Measurements from ENCODE around the gene FNDC5.

Gene FNDC5

DNA sequence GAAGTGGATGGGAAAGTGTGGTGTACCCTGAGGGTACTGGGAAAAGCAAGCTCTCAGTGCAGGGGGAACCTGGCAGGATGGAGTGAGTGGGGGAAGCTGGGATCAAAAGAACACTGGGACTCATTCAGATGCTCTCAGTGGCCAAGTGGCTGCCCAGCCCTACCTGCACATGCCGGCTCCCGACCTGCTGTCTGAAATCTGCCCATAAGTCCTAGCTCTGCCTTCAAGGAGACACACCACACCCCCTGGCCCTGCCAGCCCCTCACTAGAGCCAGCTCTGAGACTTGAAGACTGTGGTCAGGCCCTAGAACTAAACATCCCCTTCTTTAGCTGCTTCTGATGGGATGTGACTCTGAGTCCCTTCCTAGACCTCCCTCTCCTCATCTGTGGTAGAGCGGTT lies 28.2 kb upstream of the FNDC5 start:
- DNase-seq (ENCODE audit: low read depth): no peak
- no peak overlapping the region for H3K4me3 ChIP-seq (ENCODE audit: low read depth, low read length)

DNA sequence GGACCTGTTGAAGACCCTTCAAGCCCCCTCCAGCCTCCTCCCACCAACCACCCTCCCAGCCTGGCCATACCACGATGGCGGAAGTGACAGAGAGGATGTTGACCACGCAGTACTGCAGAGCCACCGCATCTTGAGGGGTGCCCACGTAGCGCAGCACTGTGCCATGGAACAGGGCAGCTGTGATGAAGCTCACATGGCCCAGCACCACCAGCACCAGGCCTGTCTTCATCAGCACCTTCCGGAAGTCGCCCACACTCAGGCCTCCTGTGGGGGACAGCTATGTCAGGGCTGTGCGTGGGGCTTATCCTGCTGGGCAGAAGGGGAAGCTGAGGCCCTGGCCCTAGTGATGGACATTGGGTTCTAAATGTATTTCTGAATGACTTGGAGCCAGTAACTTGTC lies 27.3 kb upstream of the FNDC5 start:
- no peak for DNase-seq (ENCODE audit: low read depth)
- no peak overlapping the region for H3K4me3 ChIP-seq (ENCODE audit: low read depth, low read length)

DNA sequence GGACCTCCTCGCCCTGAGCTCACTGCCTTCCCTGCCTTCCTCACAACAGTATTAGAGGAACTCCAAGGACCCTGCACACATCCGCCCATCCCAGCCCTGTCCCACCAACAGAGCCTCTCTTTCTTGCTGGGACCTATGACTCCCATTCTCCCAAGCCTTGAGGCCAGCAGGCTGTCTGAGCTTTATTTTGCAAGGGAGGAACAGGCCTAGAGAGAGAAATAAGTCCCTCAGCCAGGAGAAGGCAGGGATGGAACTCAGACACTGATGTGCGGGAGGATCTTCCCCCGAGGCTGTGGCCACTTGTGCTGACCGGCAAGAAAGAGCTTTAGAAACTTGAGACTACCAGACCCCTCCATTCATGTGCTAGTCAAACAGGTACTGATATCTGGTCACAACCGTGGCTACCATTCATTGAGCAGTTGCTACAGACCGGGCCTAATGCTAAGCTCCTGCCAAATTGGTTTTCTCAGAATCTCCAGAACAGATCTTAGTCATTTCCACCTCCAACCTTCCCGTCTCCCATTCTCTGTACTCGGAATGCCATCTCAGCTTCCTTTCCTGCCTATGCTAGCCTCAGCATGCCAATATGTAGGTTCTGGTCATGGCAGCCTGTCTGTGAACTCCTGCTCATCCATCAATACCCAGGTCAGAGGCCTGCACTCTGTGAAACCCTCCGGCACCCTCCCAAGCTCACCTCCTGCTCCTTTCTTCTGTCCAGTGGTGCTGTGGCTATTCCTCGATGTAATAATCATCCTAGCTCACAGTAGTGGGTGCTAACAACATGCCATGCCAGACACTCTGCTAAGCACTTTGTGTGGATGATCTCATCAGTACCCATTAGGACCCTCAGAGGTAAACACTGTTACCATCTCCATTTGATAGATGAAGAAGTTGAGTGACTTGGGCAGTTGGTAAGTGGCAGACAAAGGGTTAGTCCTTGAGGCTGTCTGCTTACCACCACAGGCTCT lies 26.7 kb upstream of the FNDC5 start:
- no peak overlapping the region for H3K4me3 ChIP-seq (ENCODE audit: low read depth, low read length)
- no peak for DNase-seq (ENCODE audit: low read depth)

DNA sequence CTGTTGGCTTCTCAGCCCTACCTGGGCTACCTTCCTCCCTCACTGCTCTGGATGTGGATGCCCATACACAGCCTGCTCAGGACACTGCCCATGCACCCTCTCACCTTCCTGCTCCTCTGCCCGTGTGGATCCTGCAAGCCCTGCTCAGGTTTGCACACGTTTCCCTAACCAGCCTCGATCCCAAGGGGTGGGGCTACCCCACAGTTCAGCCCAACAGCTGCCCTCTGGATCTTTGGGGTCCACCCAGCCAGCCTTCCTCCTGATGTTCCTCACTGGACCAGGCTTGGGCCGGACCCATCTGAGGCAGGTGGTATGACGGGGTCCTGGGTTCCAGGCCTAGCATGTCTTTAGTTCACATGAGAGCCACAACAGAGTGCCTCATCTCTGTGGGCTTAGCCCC lies 25.7 kb upstream of the FNDC5 start:
- H3K4me3 ChIP-seq (ENCODE audit: low read depth, low read length): no peak overlapping the region
- DNase-seq (ENCODE audit: low read depth): no peak

DNA sequence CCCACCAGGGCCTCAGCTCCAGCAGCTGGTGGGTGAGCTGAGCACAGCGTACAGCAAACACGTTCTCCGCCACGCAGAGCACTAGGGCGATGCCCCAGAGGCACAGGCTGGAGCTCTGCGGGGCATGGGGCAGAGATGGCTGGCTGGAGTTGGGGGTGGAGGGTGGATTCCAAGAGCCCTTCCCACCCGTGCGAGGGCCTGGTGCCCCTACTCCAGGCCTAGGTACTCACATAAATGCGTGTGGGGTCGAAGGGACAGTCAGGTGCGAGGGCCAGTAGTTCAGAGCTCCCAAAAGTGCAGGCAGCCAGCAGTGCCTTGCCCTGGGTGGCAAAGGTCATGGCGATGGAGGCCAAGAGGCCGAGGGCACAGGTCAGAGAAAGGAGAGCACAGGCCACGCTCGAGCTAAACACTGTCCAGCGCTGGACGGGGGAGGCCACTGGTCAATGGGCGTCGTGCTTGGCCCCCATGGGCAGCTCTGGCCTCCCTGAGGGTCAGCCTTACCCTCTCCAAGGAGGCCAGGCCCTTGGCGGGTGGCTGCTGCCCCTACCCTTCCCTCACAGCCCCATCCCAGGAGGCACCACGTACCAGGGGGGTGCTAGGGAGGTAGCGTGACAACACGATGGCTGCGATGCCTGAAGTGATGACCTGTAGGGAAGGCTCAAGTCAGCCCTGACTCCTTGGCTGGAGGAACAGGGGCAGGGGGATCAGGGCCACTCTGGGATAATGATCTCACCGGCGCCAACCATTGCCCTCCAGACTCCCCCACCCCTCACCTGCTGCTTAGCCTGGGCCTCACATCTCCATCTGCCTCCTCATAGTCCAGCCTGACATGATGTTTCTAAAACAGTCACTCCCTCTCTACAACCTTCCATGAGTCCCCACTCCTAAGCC lies 24.9 kb upstream of the FNDC5 start:
- no peak for DNase-seq (ENCODE audit: low read depth)
- H3K4me3 ChIP-seq (ENCODE audit: low read depth, low read length): no peak overlapping the region

DNA sequence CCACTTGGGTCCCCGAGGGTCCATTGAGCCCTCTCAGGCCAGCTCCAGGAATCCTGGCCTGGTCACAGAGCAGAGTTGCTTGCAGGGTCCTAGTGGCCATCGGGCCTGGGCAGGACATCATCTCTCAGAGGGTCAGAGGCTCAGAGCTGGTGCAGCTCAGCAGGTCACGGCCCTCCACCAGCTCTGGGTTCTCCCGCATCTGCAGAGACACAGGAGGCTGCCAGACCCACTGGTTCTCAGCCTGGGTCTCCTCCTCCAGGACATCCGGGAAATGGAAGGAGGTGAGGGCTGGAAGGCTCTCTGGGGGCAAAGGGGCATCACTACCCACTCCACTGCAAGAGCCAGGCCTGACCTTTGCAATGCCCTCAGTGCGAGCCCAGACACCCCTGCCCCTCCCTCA lies 24.0 kb upstream of the FNDC5 start:
- no peak for DNase-seq (ENCODE audit: low read depth)
- no peak overlapping the region for H3K4me3 ChIP-seq (ENCODE audit: low read depth, low read length)

DNA sequence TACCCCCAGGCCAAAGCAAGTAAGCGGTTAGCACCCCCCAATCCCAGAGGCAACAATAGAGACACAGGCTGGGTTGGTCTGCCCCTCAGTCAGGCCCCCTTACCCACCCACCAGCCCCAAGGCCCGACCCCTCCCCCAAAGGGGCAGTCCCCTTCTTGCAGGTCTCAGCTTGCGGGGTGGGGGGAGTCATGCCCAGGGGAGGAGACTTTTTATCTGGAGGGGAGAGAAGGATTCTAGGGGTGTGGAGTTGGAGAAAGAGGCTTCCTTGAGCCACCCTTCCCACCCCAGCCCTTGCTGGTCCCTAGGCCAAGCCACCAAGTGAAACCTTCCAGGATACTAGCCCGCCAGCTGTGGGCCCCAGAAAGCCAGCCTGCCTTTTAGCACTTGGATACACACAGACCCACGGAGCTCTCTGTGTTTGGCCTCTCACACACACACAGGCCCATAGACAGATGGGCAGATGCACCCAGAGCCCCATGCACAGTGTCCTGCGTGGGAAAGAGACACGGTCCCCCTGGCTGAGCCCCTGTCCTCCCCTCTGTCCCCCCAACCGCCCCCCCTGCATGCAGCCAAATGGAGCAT lies 23.4 kb upstream of the FNDC5 start:
- no peak for DNase-seq (ENCODE audit: low read depth)
- no peak overlapping the region for H3K4me3 ChIP-seq (ENCODE audit: low read depth, low read length)

DNA sequence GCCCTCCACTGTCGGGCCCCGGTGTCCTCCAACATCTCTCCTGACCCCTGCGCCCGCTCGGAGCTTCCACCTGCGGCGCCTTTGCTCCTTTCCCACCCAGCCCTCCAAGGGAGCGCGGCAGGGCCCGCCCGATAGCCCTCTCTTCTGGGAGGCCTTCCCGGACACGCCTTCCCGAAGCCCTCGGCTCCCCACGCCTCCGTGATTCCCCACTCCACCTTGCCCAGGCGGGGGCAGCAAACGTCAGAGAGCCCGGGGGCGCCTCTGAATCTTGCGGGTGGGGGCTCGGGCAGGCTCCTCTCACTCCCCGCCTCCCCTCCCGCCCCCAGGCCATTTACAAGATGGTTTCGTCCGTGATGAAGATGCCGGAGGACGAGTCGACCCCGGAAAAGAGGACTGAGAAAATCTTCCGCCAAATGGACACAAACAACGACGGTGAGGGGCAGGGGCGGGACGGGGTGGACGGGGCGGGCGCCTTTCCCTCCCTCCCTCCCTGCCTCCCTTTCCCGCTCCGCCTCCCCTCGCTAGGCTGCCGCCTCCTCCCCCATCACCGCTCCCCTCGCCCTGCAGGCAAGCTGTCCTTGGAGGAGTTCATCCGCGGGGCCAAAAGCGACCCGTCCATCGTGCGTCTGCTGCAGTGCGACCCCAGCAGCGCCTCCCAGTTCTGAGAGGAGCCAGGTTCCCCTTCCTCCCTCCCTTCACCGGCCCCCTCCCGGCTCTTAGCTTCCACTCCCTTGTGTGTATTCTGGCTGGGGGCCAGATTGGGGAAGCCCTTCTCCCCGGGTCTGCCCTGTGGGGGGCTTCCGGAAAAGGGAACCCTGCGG lies 22.7 kb upstream of the FNDC5 start:
- peak overlapping the region; percentile 51 for H3K4me3 ChIP-seq (ENCODE audit: low read depth, low read length)
- no peak for DNase-seq (ENCODE audit: low read depth)

DNA sequence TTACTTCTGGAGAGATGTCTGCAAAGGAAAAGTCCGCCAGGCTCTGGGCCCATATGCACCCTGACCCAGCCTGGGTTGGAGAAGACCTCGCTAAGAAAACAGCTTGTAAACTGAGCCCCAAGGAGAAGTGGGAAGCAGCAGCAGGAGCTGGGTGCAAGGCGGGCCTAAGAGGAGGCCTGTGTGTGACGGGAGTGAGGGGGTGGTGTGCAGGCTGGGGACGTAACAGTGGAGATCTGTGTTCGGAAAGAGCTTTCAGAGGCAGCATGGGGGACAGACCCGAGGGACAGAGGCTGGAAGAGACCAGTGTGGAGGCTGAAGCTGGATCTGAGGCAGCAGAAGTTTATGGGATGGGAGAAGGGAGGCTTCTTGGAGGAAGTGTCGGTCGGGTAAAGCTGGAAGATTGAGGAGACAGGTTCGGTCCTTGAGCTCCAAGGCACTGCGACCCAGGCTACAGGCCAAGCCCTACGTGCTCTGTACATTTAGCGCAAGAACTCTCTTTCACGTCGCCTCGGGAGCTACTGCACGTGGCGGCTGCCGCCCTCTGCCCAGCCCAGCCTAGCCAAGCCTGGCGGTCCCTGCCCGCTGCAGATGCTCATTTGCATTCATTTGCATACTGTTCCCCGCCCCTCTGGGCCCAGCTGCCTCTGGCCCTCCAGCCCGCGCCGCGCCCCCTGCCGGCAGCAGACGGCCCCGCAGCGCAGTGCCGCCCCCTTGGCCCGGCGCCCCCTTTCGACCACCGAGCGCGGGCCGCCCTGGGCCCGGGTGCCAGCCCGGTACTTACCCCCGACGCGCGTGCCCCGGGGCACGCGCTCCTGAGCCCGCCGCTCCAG lies 21.9 kb upstream of the FNDC5 start:
- no peak for DNase-seq (ENCODE audit: low read depth)
- H3K4me3 ChIP-seq (ENCODE audit: low read depth, low read length): peak overlapping the region; percentile 51

DNA sequence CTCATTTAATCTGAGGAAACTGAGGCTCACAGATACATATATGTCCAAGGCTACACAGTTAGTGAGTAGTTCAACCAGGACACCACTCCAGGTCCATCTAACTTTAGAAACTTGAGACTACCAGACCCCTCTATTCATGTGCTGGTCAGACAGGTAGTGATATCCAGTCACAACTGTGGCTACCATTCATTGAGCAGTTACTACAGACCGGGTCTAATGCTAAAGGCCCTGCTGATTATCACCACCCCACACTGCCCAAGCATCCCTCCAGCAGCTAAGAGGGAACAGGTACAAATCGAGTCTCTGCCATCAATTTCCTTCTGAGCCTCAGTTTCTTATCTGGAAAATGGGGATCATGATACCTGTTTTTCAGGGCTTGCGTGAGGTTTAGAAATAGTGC lies 20.9 kb upstream of the FNDC5 start:
- no peak for DNase-seq (ENCODE audit: low read depth)
- H3K4me3 ChIP-seq (ENCODE audit: low read depth, low read length): no peak overlapping the region

DNA sequence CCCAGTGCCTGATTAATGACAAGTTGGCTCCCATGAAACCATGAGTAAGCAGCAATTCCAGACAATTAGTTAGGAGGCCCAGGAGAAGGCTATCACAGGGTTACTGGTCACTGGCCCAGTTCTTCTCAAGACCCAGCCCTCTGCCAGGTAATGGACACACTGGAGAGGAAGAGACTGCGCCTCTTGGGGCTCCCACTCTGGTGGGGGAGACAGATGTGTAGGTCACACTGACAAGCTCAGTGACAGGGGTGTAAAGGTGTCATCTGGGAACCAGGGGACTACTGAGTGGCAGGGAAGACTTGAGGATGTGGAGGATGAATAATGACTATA lies 20.5 kb upstream of the FNDC5 start:
- no peak for DNase-seq (ENCODE audit: low read depth)
- no peak overlapping the region for H3K4me3 ChIP-seq (ENCODE audit: low read depth, low read length)

DNA sequence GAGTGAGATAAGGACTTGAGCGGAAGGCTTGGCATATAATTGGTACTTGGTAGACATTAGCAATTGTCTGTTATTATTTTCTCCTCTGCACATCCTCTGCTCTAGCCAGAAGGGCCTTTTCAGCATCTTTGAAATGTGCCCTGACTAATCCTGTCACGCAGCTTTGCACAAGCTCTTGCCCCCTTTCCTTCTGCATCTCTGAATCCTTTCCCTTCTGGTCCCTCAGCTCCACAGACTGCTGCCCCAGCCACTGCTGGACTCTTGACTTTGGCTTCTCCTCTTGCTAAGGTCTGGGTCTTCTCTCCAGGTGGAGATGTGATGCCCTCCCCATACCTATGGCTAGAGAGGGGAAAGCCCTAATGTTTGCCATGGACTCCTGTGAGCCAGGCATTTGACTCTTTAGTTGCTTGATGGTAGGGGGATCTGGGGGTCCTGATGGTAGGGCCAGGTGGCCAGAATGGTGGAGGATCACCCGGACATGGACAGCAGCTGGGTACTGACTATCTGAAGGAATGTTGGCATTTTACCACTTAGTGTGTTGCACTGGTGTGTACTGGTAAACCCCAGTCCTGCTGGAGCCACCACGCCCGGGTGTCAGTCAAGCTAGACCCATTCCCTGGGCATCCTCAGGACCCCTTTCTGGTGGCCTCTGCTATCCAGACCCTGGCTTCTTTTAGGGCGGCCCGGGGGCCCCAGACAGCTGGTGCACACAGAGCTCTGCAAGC lies 20.0 kb upstream of the FNDC5 start:
- H3K4me3 ChIP-seq (ENCODE audit: low read depth, low read length): no peak overlapping the region
- DNase-seq (ENCODE audit: low read depth): no peak

DNA sequence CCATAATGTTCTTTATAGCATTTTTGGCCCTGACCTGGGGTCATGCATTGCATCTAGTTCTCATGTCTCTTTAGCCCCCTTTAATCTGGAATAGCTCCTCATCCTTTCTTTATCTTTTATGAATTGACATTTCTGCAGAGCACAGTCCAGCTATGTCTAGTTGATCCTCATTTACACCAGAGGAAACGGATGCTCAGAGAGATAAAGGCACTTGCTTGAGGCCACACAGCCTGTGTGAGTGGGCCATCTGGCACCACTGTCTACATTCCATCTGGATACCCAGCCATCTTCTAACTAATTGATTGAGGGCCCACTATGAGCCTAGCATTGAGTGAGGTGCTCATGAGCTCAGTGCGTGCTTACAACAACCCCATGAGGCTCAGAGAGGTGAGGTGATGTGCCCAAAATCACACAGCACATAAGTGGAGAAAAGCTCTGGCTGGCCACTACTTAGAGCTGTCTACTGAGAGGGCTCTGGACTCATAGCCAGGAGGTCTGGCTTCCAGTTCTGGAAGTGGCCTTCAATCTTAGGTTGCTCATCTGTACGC lies 19.1 kb upstream of the FNDC5 start:
- no peak overlapping the region for H3K4me3 ChIP-seq (ENCODE audit: low read depth, low read length)
- DNase-seq (ENCODE audit: low read depth): no peak

DNA sequence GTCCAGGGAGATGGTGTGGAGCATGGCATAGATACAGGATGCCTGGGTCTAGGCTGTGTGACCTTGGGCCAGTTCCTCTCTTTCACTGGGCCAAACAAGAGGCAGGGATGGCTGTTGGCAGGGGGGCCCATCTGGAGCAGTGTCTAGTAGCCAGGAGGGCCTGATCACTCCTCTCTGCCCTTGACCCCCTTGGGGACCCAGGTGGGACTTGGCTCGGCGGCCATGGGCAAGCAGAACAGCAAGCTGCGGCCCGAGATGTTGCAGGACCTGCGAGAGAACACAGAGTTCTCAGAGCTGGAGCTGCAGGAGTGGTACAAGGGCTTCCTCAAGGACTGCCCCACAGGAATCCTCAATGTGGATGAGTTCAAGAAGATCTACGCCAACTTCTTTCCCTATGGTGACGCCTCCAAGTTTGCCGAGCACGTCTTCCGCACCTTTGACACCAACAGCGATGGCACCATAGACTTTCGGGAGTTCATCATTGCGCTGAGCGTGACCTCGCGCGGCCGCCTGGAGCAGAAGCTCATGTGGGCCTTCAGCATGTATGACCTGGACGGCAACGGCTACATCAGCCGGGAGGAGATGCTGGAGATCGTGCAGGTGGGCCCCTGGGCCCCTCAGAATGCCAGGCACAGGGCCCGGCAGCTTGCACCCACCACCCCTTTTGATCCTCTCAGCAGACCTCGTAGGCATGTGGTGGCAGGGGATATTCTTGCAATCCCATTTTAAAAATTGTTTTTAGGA lies 18.1 kb upstream of the FNDC5 start:
- H3K4me3 ChIP-seq (ENCODE audit: low read depth, low read length): no peak overlapping the region
- DNase-seq (ENCODE audit: low read depth): no peak

DNA sequence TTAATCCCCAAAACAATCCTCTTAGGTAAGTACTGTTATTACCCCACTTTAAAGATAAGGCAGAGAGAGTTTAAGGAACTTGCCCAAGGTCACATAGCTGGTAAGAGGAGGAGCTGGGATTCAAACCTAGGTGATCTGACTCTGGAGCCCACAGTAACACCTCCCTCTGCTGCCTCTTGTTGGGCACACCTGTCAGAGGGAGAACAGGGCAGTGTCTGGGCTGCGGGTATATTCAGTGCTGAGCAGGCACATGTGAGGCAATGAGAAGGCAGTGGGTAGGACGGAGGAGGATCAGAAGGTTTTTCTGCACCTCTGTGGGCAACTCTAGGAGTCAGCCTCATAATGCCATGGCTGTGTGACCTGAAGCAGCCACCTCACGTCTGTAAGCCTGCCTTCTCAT lies 17.4 kb upstream of the FNDC5 start:
- no peak for DNase-seq (ENCODE audit: low read depth)
- no peak overlapping the region for H3K4me3 ChIP-seq (ENCODE audit: low read depth, low read length)

DNA sequence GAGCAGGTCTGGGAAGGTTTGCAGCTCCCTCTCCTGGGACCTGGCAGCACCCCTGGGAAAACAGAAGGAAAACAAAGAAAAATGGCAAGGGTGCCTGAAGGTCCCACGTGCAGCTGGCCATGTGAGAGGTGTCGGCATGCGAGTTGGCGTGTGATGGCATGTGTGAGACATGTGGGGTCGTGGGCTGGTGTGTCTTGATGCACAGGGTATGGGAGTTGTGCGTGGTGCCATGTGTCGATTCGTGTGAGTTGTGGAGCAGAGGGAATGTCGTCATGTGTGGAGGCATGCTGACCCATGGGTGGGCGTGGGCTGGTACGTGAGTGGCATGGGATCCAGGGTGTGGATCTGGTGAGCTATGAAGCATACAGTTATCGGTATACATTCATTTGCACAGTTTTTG lies 16.9 kb upstream of the FNDC5 start:
- DNase-seq (ENCODE audit: low read depth): no peak
- H3K4me3 ChIP-seq (ENCODE audit: low read depth, low read length): no peak overlapping the region

DNA sequence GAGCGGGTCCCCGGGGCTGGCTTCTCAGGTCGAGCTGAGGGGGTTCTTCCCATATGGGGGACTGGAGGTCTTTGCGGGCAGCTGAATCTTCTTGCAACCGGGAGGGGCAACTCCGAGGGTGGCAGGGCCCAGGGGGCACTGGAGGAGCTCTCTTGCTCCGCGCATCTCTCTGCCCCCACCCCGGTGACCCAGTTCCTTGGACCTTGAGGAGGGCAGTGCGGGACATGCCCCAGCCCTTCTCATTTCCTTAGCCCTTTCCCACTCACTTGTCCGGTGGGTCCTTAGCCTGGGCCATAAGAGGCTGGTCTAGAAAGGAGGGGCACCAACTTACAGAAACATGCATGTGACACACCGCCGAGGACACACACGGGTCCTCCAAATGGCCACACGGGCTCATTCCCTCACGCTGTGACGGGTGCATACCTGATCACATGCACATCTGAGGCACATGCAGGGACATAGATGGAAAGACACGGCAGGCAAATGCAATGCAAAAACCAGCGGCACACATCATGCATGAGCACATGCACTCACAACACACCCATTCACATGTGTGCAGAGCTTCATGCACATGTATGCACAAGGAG lies 16.2 kb upstream of the FNDC5 start:
- DNase-seq (ENCODE audit: low read depth): no peak
- H3K4me3 ChIP-seq (ENCODE audit: low read depth, low read length): no peak overlapping the region
